Endodermal cell (in vitro differentiated cells): ENCODE data around the gene ME3. TPM values are rescaled to one million over a fixed set of nuclear protein-coding genes. Genes with fewer than 3 reads are reported as not detected.

Source experiments
- DNase-seq: peaks from one replicate; pipeline ENCODE4 v3.0.0-alpha.2; 2017
- H3K27ac ChIP-seq: 2 replicates; pipeline ENCODE4 v1.5.1; 2013; ENCODE audit warnings: mild to moderate bottlenecking, low read depth, low read length, moderate library complexity
- H3K27me3 ChIP-seq: 2 replicates; pipeline ENCODE4 v1.6.1; 2013; ENCODE audit warnings: mild to moderate bottlenecking, low read length, moderate library complexity; ENCODE audit not compliant: insufficient read depth, control insufficient read depth, poor library complexity, severe bottlenecking
- H3K36me3 ChIP-seq: 2 replicates; pipeline ENCODE4 v1.7.0; 2013; ENCODE audit warnings: mild to moderate bottlenecking, low read length, moderate library complexity; ENCODE audit not compliant: control insufficient read depth, insufficient read depth
- H3K4me1 ChIP-seq: one replicate; pipeline ENCODE4 v1.7.0; 2013; ENCODE audit warnings: low read length; ENCODE audit not compliant: control insufficient read depth, insufficient read depth
- H3K4me3 ChIP-seq: 2 replicates; pipeline ENCODE4 v1.5.1; 2013; ENCODE audit warnings: mild to moderate bottlenecking, low read length, moderate library complexity
- H3K9ac ChIP-seq: 2 replicates; pipeline ENCODE4 v1.6.1; 2013; ENCODE audit warnings: mild to moderate bottlenecking, low read length, moderate library complexity; ENCODE audit not compliant: poor library complexity, severe bottlenecking; ENCODE audit errors: extremely low read depth
- H3K9me3 ChIP-seq: 2 replicates; pipeline ENCODE4 v1.6.1; 2013; ENCODE audit warnings: mild to moderate bottlenecking, low read length, moderate library complexity; ENCODE audit not compliant: control insufficient read depth
- H3K27ac Mint-ChIP-seq: 2 replicates; pipeline ENCODE4 v1.8.0; 2020; ENCODE audit warnings: mixed read lengths
- H3K27me3 Mint-ChIP-seq: 2 replicates; pipeline ENCODE4 v1.8.0; 2021; ENCODE audit warnings: mild to moderate bottlenecking, mixed read lengths; ENCODE audit not compliant: insufficient read depth
- H3K36me3 Mint-ChIP-seq: 2 replicates; pipeline ENCODE4 v1.8.0; 2020; ENCODE audit warnings: low read depth, mixed read lengths
- H3K4me1 Mint-ChIP-seq: 2 replicates; pipeline ENCODE4 v1.8.0; 2020; ENCODE audit warnings: mixed read lengths
- H3K4me3 Mint-ChIP-seq: 2 replicates; pipeline ENCODE4 v1.8.0; 2020; ENCODE audit warnings: mild to moderate bottlenecking, moderate library complexity, mixed read lengths
- H3K9me3 Mint-ChIP-seq: 2 replicates; pipeline ENCODE4 v1.8.0; 2020; ENCODE audit warnings: mild to moderate bottlenecking, mixed read lengths
- CTCF ChIP-seq: fragments of 200-600 bp; sonication (generic); conservative IDR thresholded peaks from 2 replicates; pipeline ENCODE4 v1.5.0; 2021; ENCODE audit warnings: antibody characterized with exemption, mild to moderate bottlenecking
- WGBS, 2 experiments: methylation state at CpG; one replicate each; pipeline versions ENCODE4 v1.1.5 to v1.1.7; 2013; ENCODE audit warnings: missing lambda C conversion rate in 2 of 2, mixed read lengths in 1 of 2; ENCODE audit not compliant: insufficient coverage in 1 of 2, insufficient read length in 1 of 2; 5-methylcytosine and 5-hydroxymethylcytosine counted together
- total RNA-seq, 2 donors: library from RNA; stranded (reverse); fragmentation: NEBNext Ultra II Directional in 1 of 2; extraction: Animal tissue kit (Norgen Biotek cat#: 25700) in 1 of 2; gene quantifications; 2 replicates in 1 of 2; 3 replicates in 1 of 2; pipeline ENCODE4 v1.2.1, GENCODE V29; 2021

The ME3 gene
- total RNA-seq, 2 donors from 2014 or later = 1.2 to 1.3 TPM

- H3K9me3 ChIP-seq = no peaks in the 10 kb centered on the region
- H3K4me3 Mint-ChIP-seq = no peak overlapping the region
- no peaks in the 10 kb centered on the region for H3K36me3 ChIP-seq
- peaks cover 34% of the 10 kb centered on the region for H3K4me1 Mint-ChIP-seq
- DNase-seq = no peak
- H3K36me3 Mint-ChIP-seq = no peaks in the 10 kb centered on the region
- H3K9ac ChIP-seq = no peak overlapping the region
- no peaks in the 10 kb centered on the region for H3K9me3 Mint-ChIP-seq
- no peak overlapping the region for H3K4me3 ChIP-seq
- TF ChIP-seq CTCF = no peak
- H3K27me3 Mint-ChIP-seq = no peaks in the 10 kb centered on the region
- H3K4me1 ChIP-seq = peaks cover 7% of the 10 kb centered on the region
- H3K27me3 ChIP-seq = no peaks in the 10 kb centered on the region
- H3K27ac ChIP-seq = no peak overlapping the region
- H3K27ac Mint-ChIP-seq = no peak overlapping the region
These were observed 116.5 kb downstream of the ME3 start for GRCh38 chr11:86555866-86556265.

GRCh38 chr11:86555401-86555800, 117.0 kb downstream of the ME3 start:
- Histone ChIP-seq H3K27me3 (no peaks in the 10 kb centered on the region), H3K4me3 (no peak overlapping the region), H3K9ac (no peak overlapping the region), H3K36me3 (no peaks in the 10 kb centered on the region), H3K4me1 (peaks cover 7% of the 10 kb centered on the region), H3K9me3 (no peaks in the 10 kb centered on the region), H3K27ac (no peak overlapping the region)
- peaks cover 34% of the 10 kb centered on the region for H3K4me1 Mint-ChIP-seq
- TF ChIP-seq CTCF = no peak
- no peak for DNase-seq
- no peak overlapping the region for H3K4me3 Mint-ChIP-seq
- no peak overlapping the region for H3K27ac Mint-ChIP-seq
- H3K36me3 Mint-ChIP-seq = no peaks in the 10 kb centered on the region
- no peaks in the 10 kb centered on the region for H3K9me3 Mint-ChIP-seq
- 96 to 97% methylated on average over 3 to 5 of the region's 5 CpGs for WGBS, 2 experiments
- no peaks in the 10 kb centered on the region for H3K27me3 Mint-ChIP-seq

- no peak overlapping the region for H3K4me3 Mint-ChIP-seq
- H3K4me1 ChIP-seq = peaks cover 4% of the 10 kb centered on the region
- no peaks in the 10 kb centered on the region for H3K36me3 ChIP-seq
- H3K9me3 ChIP-seq = no peaks in the 10 kb centered on the region
- no peaks in the 10 kb centered on the region for H3K36me3 Mint-ChIP-seq
- no peak overlapping the region for H3K27ac Mint-ChIP-seq
- DNase-seq = no peak
- H3K9ac ChIP-seq = no peak overlapping the region
- H3K9me3 Mint-ChIP-seq = no peaks in the 10 kb centered on the region
- no peak overlapping the region for H3K27ac ChIP-seq
- no peaks in the 10 kb centered on the region for H3K27me3 Mint-ChIP-seq
- TF ChIP-seq CTCF = no peak
- H3K4me1 Mint-ChIP-seq = peaks cover 27% of the 10 kb centered on the region
- H3K4me3 ChIP-seq = no peak overlapping the region
- no peaks in the 10 kb centered on the region for H3K27me3 ChIP-seq
- WGBS, 2 experiments = 96 to 100% methylated on average over 3 to 4 of the region's 4 CpGs
These were observed 119.2 kb downstream of the ME3 start for GRCh38 chr11:86553265-86553664.
